Kidney capillary endothelial cell (primary cell): ENCODE results near the gene CALML3.

Experiments
- DNase-seq: peaks from one replicate; pipeline ENCODE4 v3.0.0-alpha.2; 2018; ENCODE audit warnings: low spot score

CALML3 gene

GRCh38 chr10:5506751-5507648 lies 17.8 kb upstream of the CALML3 start:
- DNase-seq: no peak

GRCh38 chr10:5507649-5508131 lies 17.1 kb upstream of the CALML3 start:
- DNase-seq: no peak

- DNase-seq: no peak
Measured at GRCh38 chr10:5508161-5508604, 16.6 kb upstream of the CALML3 start.

- no peak for DNase-seq
Measured at GRCh38 chr10:5508786-5509185, 16.0 kb upstream of the CALML3 start.

DNA sequence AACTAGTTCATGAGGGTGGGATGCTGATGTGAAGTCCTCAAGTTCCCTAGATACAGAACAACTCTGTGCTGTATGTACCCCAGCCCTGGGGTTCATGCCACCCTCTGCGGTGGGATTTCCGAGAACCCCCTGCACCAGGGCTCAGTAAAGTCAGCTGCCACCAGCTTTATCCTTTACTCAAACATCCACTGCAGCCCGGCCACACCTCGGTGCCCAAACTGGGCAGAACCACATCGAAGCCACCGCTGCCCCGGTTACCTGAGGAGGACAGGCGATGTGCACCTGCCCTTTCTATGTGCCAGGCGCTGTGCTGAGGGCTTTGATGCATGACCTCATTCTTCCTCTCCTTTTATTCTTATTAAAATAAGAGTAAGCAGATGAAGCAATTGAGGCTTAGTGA lies 15.5 kb upstream of the CALML3 start:
- DNase-seq: no peak

DNA sequence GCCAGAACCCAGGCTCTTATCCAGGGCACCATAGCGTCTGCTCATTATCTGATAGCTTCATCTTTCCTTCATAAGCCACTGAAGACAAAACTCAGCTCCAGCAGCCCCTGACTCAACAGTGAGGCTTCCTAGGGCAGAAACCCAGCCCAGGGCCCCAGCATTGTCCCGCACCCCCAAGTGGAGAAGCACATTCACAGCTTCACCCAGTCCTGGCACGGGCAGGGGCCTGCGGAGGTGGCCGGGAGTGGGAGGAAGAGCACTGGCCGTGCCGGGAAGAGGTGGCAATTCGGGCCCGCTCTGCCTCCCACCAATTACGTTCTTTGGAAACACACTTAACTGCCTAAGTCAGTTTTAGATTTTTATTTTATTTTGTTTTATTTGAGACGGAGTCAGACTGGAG lies 15.1 kb upstream of the CALML3 start:
- no peak for DNase-seq

GRCh38 chr10:5510281-5511072 lies 14.3 kb upstream of the CALML3 start:
- no peak for DNase-seq

GRCh38 chr10:5511231-5511884 lies 13.4 kb upstream of the CALML3 start:
- no peak for DNase-seq

- no peak for DNase-seq
Measured at GRCh38 chr10:5511885-5512280, 12.9 kb upstream of the CALML3 start.

DNA sequence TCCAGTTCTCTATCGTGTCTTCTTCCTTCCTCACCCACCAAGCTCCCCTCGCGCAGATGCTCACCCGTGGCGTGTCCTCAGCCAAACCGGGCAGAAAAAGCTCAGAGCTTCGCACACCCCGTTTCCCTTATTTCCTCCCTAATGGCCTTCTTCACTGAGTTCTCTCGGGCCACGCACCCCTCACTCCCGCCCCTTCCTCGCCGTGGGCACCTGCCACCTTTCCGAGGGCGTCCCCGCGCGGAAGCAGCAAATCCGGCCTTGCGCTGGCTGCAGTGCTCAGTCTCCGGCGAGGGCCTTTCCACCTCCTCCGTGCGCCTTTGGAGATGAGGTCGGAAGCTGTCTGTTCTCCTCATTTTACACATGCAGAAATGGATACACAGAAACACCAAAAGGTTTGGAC lies 12.4 kb upstream of the CALML3 start:
- no peak for DNase-seq

GRCh38 chr10:5512881-5513612 lies 11.7 kb upstream of the CALML3 start:
- no peak for DNase-seq

- no peak for DNase-seq
Measured at GRCh38 chr10:5514226-5514850, 10.4 kb upstream of the CALML3 start.

DNA sequence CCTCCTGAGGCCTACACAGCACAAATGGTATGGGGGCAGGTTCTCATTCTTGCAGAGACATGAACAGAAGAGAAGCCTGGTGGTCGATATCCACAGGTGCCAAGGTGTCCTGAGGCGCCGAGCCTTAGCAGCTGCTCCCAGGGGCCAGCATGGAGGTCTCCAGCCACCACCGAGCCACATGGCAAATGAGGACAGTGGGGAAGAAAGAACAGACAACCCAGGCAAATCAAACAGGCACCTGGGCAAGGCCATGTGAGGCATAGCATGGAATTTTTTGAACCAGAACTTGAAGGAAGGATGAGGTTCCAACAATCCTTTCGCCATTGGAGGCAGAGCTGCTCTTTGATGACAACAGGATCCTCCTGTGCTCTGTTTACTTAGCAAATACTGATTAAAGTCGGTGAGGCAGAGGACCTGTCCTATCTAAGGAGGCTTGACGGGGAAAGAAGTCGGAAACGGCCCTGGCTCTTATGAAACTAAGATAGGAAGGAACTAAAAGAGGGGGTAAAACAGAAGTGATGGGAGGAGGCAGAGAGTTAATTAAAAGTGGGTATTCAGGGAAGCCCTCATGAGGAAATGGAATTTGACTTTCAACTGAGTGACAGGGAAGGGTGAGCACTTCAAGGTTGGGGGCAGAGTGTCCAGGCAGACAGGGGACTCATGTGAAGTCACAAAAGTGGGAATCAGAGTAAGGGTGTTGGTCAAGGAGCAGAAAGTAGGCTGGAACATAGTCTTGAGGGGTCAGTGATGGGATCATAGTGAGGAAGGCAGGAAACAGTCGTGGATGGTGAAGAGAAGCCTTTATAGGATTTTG lies 8.6 kb upstream of the CALML3 start:
- DNase-seq: no peak

- no peak for DNase-seq
Measured at GRCh38 chr10:5517546-5517945, 7.2 kb upstream of the CALML3 start.

GRCh38 chr10:5518143-5518542 lies 6.6 kb upstream of the CALML3 start:
- DNase-seq: no peak

DNA sequence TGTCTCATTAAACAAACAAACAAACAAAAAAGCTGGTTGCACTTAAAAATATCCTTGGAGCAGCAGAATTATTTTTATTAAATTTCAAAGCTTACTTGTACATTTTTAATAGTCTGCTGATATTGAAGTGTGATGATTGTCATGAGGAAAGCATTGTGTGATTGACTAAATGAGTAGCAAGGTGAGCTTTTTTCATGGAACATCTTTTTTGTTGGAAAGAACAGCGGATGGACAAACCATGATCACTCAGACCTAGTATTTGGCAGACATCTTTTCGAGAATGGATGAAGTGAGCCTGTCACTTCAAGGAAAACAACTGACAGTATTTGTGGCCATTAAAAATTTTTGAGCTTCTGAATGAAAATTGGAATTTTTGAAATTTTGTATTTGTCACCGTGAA lies 5.7 kb upstream of the CALML3 start:
- no peak for DNase-seq

- no peak for DNase-seq
Measured at GRCh38 chr10:5522913-5523560, 1.7 kb upstream of the CALML3 start.

- no peak for DNase-seq
Measured at GRCh38 chr10:5523796-5524574, 776 bp upstream of the CALML3 start.
